ENCODE data around the gene SLC26A9. TPM values are rescaled to one million over a fixed set of nuclear protein-coding genes. Genes with fewer than 3 reads are reported as not detected.

The SLC26A9 gene
- total and polyA plus RNA-seq, 10 of the 15 experiments (the other 5 are each of a cell fraction or from before 2014, with no cell fraction given), result 0.09 to 0.40 (median 0.17) TPM

DNA sequence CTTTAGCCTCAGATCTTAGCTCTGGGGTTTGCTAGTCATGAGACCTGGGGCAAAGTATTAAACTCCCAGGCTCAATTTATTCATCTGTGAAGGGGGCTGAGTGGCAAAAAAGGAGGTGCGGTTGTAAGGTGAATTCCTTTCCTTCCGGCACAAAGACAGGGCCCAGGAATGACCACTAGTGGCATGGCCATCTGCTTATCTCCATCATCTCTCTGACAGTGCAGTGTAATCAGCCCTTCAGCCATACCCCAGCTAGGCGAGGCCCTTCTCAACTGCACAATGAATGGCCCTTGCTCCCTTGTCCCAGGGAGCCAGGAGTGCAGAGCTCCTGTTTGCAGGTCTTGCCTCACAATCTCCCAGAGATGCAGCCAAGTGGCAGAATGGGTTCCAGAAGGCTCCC lies 5.6 kb upstream of the SLC26A9 start:
- no peaks in the 10 kb centered on the region for H4K20me1 ChIP-seq (ENCODE audit: control insufficient read depth, insufficient read depth)
- H3K27ac ChIP-seq (ENCODE audit: control insufficient read depth, insufficient read depth), result no peak overlapping the region
- peaks cover 0 to 2% of the 10 kb centered on the region in 2 experiments; a peak in 2 of 4 replicates for H3K27me3 ChIP-seq (replicated peaks in 1 of 2; ENCODE audit: control insufficient read depth in 2 of 2, insufficient read depth in 2 of 2, low read length in 1 of 2)
- in situ Hi-C loops (cut with MboI) (no loop called here), intact Hi-C loops (cut with micrococcal nuclease; ENCODE audit: unreplicated experiment) (no loop called here)
- H3K9ac ChIP-seq (ENCODE audit: control insufficient read depth, insufficient read depth, low read length), result no peak overlapping the region
- H3K9me3 ChIP-seq (replicated peaks; ENCODE audit: control insufficient read depth, insufficient read depth, low read length), result no peaks in the 10 kb centered on the region
- no peak for ATAC-seq
- no peak overlapping the region for H3K4me3 ChIP-seq
- FAIRE-seq, result no peak
- 39% methylated on average over 3 of the region's 3 CpGs for WGBS (ENCODE audit: insufficient coverage, insufficient replicate concordance, low lambda C conversion rate, missing lambda C conversion rate)
- RAD21 ChIA-PET (ENCODE audit: unreplicated experiment), result no interaction called here
- H3K4me2 ChIP-seq (ENCODE audit: control insufficient read depth, insufficient read depth), result no peak overlapping the region
- no peak overlapping the region for H2AFZ ChIP-seq (ENCODE audit: control insufficient read depth, low read depth, low read length)
- POLR2A ChIA-PET, result no interaction called here
- no peak for DNase-seq (ENCODE audit: low read depth, low spot score)
- no TSS peak for BruUV-seq (replicated peaks)
- CTCF ChIA-PET, result interaction anchor here (1.2 to 1.3 kb wide), 2 partner anchors 28 to 30 kb away, joined by 4 to 6 read pairs; no protein-coding TSS in a partner anchor
- H3K4me1 ChIP-seq (ENCODE audit: control insufficient read depth, insufficient read depth, low read length), result no peaks in the 10 kb centered on the region
- no peaks in the 10 kb centered on the region for H3K79me2 ChIP-seq (ENCODE audit: control insufficient read depth, insufficient read depth, low read length)
- TF ChIP-seq ZNF217 (IDR thresholded peaks at IDR 0.05) (no peak), BCL11A (IDR thresholded peaks at IDR 0.05; ENCODE audit: low read depth, low read length) (no peak), SRF (IDR thresholded peaks at IDR 0.05; ENCODE audit: low read depth in 2 of 2, low read length in 2 of 2) (no peak), TCF12 (IDR thresholded peaks at IDR 0.05; ENCODE audit: low read depth, low read length) (no peak), MYB (IDR thresholded peaks at IDR 0.05; ENCODE audit: borderline replicate concordance, low read depth, low read length) (no peak), ZZZ3 (IDR thresholded peaks at IDR 0.05; ENCODE audit: control insufficient read depth, insufficient read length, low read depth) (no peak), NBN (IDR thresholded peaks at IDR 0.05) (no peak), CREM (IDR thresholded peaks at IDR 0.05; ENCODE audit: low read depth) (no peak), POU2F2 (IDR thresholded peaks at IDR 0.05; ENCODE audit: borderline replicate concordance, low read depth, low read length) (no peak), STAT3 (IDR thresholded peaks at IDR 0.05; ENCODE audit: low read depth, low read length) (no peak), RUNX3 (IDR thresholded peaks at IDR 0.05; ENCODE audit: low read length) (no peak), GABPA (IDR thresholded peaks at IDR 0.05; ENCODE audit: low read depth) (no peak), ZNF207 (IDR thresholded peaks at IDR 0.05; ENCODE audit: borderline replicate concordance) (no peak), YBX1 (IDR thresholded peaks at IDR 0.05) (no peak), TBL1XR1 (IDR thresholded peaks at IDR 0.05; ENCODE audit: low read depth, low read length) (no peak)
- TF ChIP-seq, protein P1, sequence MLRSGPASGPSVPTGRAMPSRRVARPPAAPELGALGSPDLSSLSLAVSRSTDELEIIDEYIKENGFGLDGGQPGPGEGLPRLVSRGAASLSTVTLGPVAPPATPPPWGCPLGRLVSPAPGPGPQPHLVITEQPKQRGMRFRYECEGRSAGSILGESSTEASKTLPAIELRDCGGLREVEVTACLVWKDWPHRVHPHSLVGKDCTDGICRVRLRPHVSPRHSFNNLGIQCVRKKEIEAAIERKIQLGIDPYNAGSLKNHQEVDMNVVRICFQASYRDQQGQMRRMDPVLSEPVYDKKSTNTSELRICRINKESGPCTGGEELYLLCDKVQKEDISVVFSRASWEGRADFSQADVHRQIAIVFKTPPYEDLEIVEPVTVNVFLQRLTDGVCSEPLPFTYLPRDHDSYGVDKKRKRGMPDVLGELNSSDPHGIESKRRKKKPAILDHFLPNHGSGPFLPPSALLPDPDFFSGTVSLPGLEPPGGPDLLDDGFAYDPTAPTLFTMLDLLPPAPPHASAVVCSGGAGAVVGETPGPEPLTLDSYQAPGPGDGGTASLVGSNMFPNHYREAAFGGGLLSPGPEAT (IDR thresholded peaks at IDR 0.05; ENCODE audit: low read depth), result no peak
- TF ChIP-seq, protein P2, sequence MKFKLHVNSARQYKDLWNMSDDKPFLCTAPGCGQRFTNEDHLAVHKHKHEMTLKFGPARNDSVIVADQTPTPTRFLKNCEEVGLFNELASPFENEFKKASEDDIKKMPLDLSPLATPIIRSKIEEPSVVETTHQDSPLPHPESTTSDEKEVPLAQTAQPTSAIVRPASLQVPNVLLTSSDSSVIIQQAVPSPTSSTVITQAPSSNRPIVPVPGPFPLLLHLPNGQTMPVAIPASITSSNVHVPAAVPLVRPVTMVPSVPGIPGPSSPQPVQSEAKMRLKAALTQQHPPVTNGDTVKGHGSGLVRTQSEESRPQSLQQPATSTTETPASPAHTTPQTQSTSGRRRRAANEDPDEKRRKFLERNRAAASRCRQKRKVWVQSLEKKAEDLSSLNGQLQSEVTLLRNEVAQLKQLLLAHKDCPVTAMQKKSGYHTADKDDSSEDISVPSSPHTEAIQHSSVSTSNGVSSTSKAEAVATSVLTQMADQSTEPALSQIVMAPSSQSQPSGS (IDR thresholded peaks at IDR 0.05; ENCODE audit: low read length), result no peak
- TF ChIP-seq, protein P3, sequence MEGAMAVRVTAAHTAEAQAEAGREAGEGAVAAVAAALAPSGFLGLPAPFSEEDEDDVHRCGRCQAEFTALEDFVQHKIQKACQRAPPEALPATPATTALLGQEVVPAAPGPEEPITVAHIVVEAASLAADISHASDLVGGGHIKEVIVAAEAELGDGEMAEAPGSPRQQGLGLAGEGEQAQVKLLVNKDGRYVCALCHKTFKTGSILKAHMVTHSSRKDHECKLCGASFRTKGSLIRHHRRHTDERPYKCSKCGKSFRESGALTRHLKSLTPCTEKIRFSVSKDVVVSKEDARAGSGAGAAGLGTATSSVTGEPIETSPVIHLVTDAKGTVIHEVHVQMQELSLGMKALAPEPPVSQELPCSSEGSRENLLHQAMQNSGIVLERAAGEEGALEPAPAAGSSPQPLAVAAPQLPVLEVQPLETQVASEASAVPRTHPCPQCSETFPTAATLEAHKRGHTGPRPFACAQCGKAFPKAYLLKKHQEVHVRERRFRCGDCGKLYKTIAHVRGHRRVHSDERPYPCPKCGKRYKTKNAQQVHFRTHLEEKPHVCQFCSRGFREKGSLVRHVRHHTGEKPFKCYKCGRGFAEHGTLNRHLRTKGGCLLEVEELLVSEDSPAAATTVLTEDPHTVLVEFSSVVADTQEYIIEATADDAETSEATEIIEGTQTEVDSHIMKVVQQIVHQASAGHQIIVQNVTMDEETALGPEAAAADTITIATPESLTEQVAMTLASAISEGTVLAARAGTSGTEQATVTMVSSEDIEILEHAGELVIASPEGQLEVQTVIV (IDR thresholded peaks at IDR 0.05; ENCODE audit: borderline replicate concordance, partially characterized antibody), result no peak
- TF ChIP-seq, protein P4, sequence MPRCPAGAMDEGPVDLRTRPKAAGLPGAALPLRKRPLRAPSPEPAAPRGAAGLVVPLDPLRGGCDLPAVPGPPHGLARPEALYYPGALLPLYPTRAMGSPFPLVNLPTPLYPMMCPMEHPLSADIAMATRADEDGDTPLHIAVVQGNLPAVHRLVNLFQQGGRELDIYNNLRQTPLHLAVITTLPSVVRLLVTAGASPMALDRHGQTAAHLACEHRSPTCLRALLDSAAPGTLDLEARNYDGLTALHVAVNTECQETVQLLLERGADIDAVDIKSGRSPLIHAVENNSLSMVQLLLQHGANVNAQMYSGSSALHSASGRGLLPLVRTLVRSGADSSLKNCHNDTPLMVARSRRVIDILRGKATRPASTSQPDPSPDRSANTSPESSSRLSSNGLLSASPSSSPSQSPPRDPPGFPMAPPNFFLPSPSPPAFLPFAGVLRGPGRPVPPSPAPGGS (IDR thresholded peaks at IDR 0.05; ENCODE audit: borderline replicate concordance, insufficient read depth, low read depth, low read length, poor library complexity, severe bottlenecking), result no peak
- TF ChIP-seq, protein P5, sequence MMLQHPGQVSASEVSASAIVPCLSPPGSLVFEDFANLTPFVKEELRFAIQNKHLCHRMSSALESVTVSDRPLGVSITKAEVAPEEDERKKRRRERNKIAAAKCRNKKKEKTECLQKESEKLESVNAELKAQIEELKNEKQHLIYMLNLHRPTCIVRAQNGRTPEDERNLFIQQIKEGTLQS (IDR thresholded peaks at IDR 0.05; ENCODE audit: borderline replicate concordance, extremely low read depth, low read depth, low read length), result no peak
- SMC1A ChIA-PET (ENCODE audit: uncharacterized antibody, unreplicated experiment), result no interaction called here
- H3K36me3 ChIP-seq (ENCODE audit: control insufficient read depth in 2 of 2, insufficient read depth in 2 of 2, low read length in 1 of 2), result no peaks in the 10 kb centered on the region
